Measurements from ENCODE around the gene MED12L. TPM values are rescaled to one million over a fixed set of nuclear protein-coding genes. Genes with fewer than 3 reads are reported as not detected.

Gene MED12L
- total RNA-seq, 2 experiments from 2014 or later, result 2.9 to 3.4 TPM

DNA sequence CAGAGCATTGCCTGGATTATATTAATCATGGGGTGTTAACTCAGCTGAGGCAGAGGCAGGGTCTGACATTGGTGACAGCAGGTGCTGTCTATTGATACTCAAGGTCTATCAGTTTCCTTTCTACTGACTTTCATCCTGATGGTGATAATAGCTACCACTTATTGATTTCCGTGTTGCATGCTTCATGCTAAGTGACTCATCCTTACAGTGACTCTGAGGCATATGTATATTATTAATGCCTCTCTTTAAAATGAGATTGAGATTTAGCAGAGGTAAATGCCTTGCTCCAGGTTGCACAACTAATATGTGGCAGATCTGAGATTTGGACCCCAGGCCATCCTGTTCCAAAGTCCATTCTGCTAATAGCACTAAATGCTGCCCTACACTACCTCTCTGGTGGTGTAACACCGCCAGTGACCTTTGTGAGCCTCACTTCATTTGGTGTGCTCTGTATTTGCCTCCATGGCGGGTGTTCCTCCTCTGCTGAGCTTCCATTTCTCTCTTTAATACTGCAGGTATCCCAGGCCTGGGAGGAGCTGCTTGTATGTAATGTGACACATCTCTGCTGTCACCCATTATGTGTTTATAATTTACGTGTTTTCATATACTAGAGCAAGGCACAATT, 67.1 kb downstream of the MED12L start:
- Mint-ChIP-seq H3K36me3 (ENCODE audit: low read depth) (no peaks in the 10 kb centered on the region), H3K4me1 (ENCODE audit: low read depth) (no peaks in the 10 kb centered on the region), H3K27me3 (peaks cover 3% of the 10 kb centered on the region), H3K27ac (no peak overlapping the region), H3K4me3 (no peak overlapping the region), H3K9me3 (no peaks in the 10 kb centered on the region)
- TF ChIP-seq, protein P1, sequence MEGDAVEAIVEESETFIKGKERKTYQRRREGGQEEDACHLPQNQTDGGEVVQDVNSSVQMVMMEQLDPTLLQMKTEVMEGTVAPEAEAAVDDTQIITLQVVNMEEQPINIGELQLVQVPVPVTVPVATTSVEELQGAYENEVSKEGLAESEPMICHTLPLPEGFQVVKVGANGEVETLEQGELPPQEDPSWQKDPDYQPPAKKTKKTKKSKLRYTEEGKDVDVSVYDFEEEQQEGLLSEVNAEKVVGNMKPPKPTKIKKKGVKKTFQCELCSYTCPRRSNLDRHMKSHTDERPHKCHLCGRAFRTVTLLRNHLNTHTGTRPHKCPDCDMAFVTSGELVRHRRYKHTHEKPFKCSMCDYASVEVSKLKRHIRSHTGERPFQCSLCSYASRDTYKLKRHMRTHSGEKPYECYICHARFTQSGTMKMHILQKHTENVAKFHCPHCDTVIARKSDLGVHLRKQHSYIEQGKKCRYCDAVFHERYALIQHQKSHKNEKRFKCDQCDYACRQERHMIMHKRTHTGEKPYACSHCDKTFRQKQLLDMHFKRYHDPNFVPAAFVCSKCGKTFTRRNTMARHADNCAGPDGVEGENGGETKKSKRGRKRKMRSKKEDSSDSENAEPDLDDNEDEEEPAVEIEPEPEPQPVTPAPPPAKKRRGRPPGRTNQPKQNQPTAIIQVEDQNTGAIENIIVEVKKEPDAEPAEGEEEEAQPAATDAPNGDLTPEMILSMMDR (IDR thresholded peaks at IDR 0.05), result no peak
- intact Hi-C loops (cut with micrococcal nuclease), result no loop called here
- ChIA-PET CTCF (interaction anchor here (0.5 to 1.8 kb wide), 4 partner anchors 15 to 174 kb away, joined by 3 to 9 read pairs (median 3); no protein-coding TSS in a partner anchor), POLR2A (no interaction called here)
- ATAC-seq (no peak), DNase-seq (no peak)

DNA sequence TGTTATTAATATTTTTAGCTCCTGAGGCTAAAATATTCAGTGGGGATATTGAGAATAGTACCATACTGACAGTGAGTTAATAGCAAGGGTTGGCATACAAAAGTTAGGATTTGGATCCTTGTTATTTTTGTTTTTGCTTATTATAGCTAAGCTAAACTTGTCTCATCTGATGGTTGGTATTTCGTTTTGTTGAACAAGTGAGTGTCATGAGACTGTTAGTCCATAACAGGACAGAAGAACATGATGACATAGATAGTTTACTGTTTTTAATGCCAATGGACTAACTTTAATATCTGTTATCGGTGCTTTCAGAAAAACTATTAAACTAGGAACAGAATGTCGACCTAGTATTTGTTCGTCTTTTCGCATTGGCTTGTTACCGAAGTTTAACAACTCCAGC, 69.1 kb downstream of the MED12L start:
- ChIA-PET POLR2A (no interaction called here), CTCF (interaction anchor here (1.1 kb wide), 1 partner anchor 12 kb away, joined by 3 read pairs; no protein-coding TSS in a partner anchor)
- peaks cover 3% of the 10 kb centered on the region for H3K27me3 Mint-ChIP-seq
- TF ChIP-seq, protein P1 (IDR thresholded peaks at IDR 0.05), result no peak
- H3K27ac Mint-ChIP-seq, result no peak overlapping the region
- H3K4me3 Mint-ChIP-seq, result no peak overlapping the region
- no peaks in the 10 kb centered on the region for H3K9me3 Mint-ChIP-seq
- intact Hi-C loops (cut with micrococcal nuclease), result no loop called here
- H3K36me3 Mint-ChIP-seq (ENCODE audit: low read depth), result no peaks in the 10 kb centered on the region
- no peak for DNase-seq
- no peak for ATAC-seq
- no peaks in the 10 kb centered on the region for H3K4me1 Mint-ChIP-seq (ENCODE audit: low read depth)

DNA sequence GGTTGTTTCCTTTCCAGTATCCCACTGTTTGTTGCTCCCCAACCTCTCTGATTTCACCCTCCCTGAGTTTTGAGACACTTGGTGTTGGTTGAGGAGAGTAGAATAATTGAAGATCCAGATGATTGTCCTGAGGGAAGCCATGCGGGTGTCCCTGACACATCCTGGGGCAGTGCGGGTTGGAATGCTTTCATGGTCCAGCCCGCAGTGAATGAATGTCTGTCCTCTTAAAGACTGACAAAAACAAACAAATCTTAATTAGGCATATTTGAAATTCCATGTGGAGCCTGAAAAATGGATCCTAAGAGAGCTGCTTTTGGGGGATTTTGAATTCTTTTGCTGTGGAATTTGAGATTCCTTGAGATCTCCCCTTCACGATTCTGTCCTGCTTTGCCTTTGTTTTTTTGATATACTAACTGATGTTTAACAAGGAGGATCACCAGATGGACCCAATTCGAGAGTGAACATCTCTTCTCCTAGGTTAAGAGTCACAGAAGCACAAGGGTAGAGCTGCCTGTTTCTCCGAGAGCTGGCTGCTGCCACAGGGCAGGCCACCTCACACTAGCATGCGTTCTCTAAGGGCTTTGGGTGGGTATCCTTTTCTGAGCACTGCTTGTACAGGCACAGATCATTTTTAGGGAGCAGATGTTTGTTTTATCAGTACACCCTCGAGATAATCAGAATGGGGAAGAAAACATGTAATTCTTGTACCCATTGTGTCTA, 70.1 kb downstream of the MED12L start:
- intact Hi-C loops (cut with micrococcal nuclease), result no loop called here
- no peak for DNase-seq
- TF ChIP-seq, protein P1 (IDR thresholded peaks at IDR 0.05), result no peak
- POLR2A ChIA-PET, result interaction anchor here (1.6 kb wide), 1 partner anchor 16 kb away, joined by 3 read pairs; no protein-coding TSS in a partner anchor
- no peaks in the 10 kb centered on the region for H3K36me3 Mint-ChIP-seq (ENCODE audit: low read depth)
- ATAC-seq, result no peak
- no peaks in the 10 kb centered on the region for H3K9me3 Mint-ChIP-seq
- peaks cover 3% of the 10 kb centered on the region for H3K27me3 Mint-ChIP-seq
- no peak overlapping the region for H3K4me3 Mint-ChIP-seq
- no peaks in the 10 kb centered on the region for H3K4me1 Mint-ChIP-seq (ENCODE audit: low read depth)
- H3K27ac Mint-ChIP-seq, result no peak overlapping the region
- CTCF ChIA-PET, result interaction anchor here (0.8 to 2.4 kb wide), 19 partner anchors 8 to 450 kb away, joined by 3 to 19 read pairs (median 5); partner anchors contain the start of genes MED12L and P2RY14

DNA sequence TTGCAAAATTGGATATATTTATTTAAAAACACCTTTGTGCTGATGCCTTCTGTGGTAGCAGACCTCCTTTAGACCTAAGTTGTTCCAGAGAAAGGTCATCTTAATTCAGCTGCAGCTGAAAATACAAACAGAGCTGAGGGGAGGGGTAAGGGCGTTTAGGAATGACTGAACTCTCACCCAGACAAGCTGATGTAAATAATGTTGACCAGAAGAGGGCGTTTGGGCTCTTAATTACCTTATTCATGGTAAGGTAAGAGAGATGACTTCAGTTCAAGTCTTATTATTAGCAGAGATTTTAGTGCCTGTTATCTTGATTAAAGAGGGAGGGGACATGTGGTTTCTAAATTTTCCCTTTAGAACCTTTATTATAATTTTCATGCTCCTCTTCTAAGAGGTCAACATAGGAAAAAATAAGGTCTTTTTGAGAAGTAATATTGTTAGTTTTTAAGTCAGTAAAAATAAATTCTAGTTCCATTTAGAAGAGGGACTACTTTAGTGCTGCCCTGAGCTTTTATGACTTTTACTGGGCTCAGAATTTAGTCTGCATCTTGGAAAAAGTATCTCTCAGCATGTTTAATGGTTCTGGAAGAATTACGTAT, 71.3 kb downstream of the MED12L start:
- ChIA-PET CTCF (interaction anchor here (0.6 to 2.4 kb wide), 28 partner anchors 10 to 226 kb away, joined by 3 to 19 read pairs (median 4); partner anchors contain the start of genes MED12L and P2RY14), POLR2A (interaction anchor here (1.6 kb wide), 1 partner anchor 15 kb away, joined by 3 read pairs; no protein-coding TSS in a partner anchor)
- Mint-ChIP-seq H3K36me3 (ENCODE audit: low read depth) (no peaks in the 10 kb centered on the region), H3K27me3 (peaks cover 5% of the 10 kb centered on the region), H3K27ac (no peak overlapping the region), H3K9me3 (no peaks in the 10 kb centered on the region), H3K4me3 (no peak overlapping the region), H3K4me1 (ENCODE audit: low read depth) (no peaks in the 10 kb centered on the region)
- TF ChIP-seq, protein P1 (IDR thresholded peaks at IDR 0.05), result peak; percentile 52
- ATAC-seq (peak; percentile 77), DNase-seq (peak; percentile 49)
- intact Hi-C loops (cut with micrococcal nuclease), result no loop called here
